H1 (cell line): Measurements from ENCODE around the gene TACR2. TPM values are rescaled to one million over a fixed set of nuclear protein-coding genes. Genes with fewer than 3 reads are reported as not detected.

Experiments
- CTCF ChIA-PET: fragments of 300-600 bp; sonication (Branson Sonifier 250); formaldehyde crosslinking; loops from one replicate; lab custom pipeline; 2021; ENCODE audit not compliant: partially characterized antibody; lab: Charles Lee
- POLR2A ChIA-PET: fragments of 300-600 bp; sonication (Branson Sonifier 250); formaldehyde crosslinking; loops from one replicate; lab custom pipeline; 2021; ENCODE audit warnings: inconsistent platforms; ENCODE audit not compliant: partially characterized antibody; lab: Charles Lee
- DNase-seq, 2 experiments: peaks; one replicate each; pipeline versions ENCODE4 v3.0.0 to v3.0.0-alpha.2; 2010 to 2022; ENCODE audit warnings: low spot score in 2 of 2, low read depth in 1 of 2, mixed read lengths in 1 of 2
- FAIRE-seq: peaks from 2 replicates; lab custom pipeline; 2011; peaks lifted over from hg19 to GRCh38; lab: Jason Lieb, UNC
- H2AFZ ChIP-seq: 2 replicates; pipeline ENCODE4 v1.8.1; 2012; ENCODE audit warnings: low read length, inconsistent platforms
- H2AK5ac ChIP-seq: 2 replicates; pipeline ENCODE4 v1.6.1; 2013; ENCODE audit warnings: low read depth, low read length
- H2BK120ac ChIP-seq: replicated peaks from 2 replicates; pipeline ENCODE3; 2013; ENCODE audit warnings: low read depth, low read length, inconsistent platforms
- H2BK12ac ChIP-seq: 2 replicates; pipeline ENCODE4 v1.6.1; 2013; ENCODE audit warnings: low read depth, low read length
- H2BK15ac ChIP-seq: 2 replicates; pipeline ENCODE4 v1.6.1; 2013; ENCODE audit warnings: low read length
- H2BK20ac ChIP-seq: 2 replicates; pipeline ENCODE4 v1.6.1; 2013; ENCODE audit warnings: low read length
- H2BK5ac ChIP-seq: 2 replicates; pipeline ENCODE4 v1.6.1; 2013; ENCODE audit warnings: low read depth, low read length
- H3K14ac ChIP-seq: 2 replicates; pipeline ENCODE4 v1.6.1; 2013; ENCODE audit warnings: inconsistent platforms; ENCODE audit not compliant: insufficient read length
- H3K18ac ChIP-seq: 2 replicates; pipeline ENCODE4 v1.6.1; 2013; ENCODE audit warnings: low read length; ENCODE audit errors: extremely low read depth
- H3K23ac ChIP-seq: 2 replicates; pipeline ENCODE4 v1.6.1; 2013; ENCODE audit warnings: inconsistent platforms; ENCODE audit not compliant: insufficient read length
- H3K23me2 ChIP-seq: 2 replicates; pipeline ENCODE4 v1.6.1; 2013; ENCODE audit warnings: low read depth, low read length
- H3K27ac ChIP-seq: 2 replicates; pipeline ENCODE4 v1.6.1; 2011; ENCODE audit warnings: low read depth, low read length, inconsistent platforms
- H3K27me3 ChIP-seq, 4 experiments: replicated peaks in 1 of 4; 1 replicate in 1 of 4; 2 replicates in 3 of 4; pipeline versions ENCODE4 v1.6.1 to v1.8.1; 2011 to 2013; ENCODE audit warnings: low read length in 3 of 4, mild to moderate bottlenecking in 3 of 4, inconsistent platforms in 2 of 4, mixed read lengths in 2 of 4, moderate library complexity in 1 of 4; ENCODE audit not compliant: control insufficient read depth in 3 of 4, insufficient read depth in 3 of 4; ENCODE audit errors: extremely low read depth in 1 of 4
- H3K36me3 ChIP-seq, 4 experiments: 2 replicates each; pipeline versions ENCODE4 v1.6.1 to v1.8.1; 2011 to 2013; ENCODE audit warnings: mild to moderate bottlenecking in 4 of 4, low read length in 3 of 4, moderate library complexity in 2 of 4, control low read depth in 1 of 4, inconsistent platforms in 1 of 4; ENCODE audit not compliant: insufficient read depth in 4 of 4, control insufficient read depth in 2 of 4
- H3K4ac ChIP-seq: replicated peaks from 2 replicates; pipeline ENCODE3; 2013; ENCODE audit warnings: low read length, low read depth, mixed read lengths, inconsistent platforms; ENCODE audit not compliant: insufficient read length
- H3K4me1 ChIP-seq, 4 experiments: replicated peaks in 1 of 4; 1 replicate in 1 of 4; 2 replicates in 3 of 4; pipeline versions ENCODE4 v1.6.1 to v1.8.1; 2011 to 2013; ENCODE audit warnings: low read length in 3 of 4, inconsistent platforms in 2 of 4, mixed read lengths in 1 of 4; ENCODE audit not compliant: insufficient read depth in 4 of 4, control insufficient read depth in 3 of 4
- H3K4me2 ChIP-seq, 2 experiments: 2 replicates each; pipeline versions ENCODE4 v1.6.1 to v1.8.1; 2011 to 2013; ENCODE audit warnings: low read depth in 2 of 2, low read length in 2 of 2, control low read depth in 1 of 2, inconsistent platforms in 1 of 2, mild to moderate bottlenecking in 1 of 2; ENCODE audit not compliant: insufficient read depth in 1 of 2
- H3K4me3 ChIP-seq, 4 experiments: fragments of 200-600, 300-600 bp in 1 of 4; sonication (generic), shearing (Covaris generic), sonication (Bioruptor Twin) in 1 of 4; 2 replicates each; pipeline versions ENCODE4 v1.5.1 to v1.8.1; 2011 to 2016; ENCODE audit warnings: low read length in 4 of 4, low read depth in 3 of 4, control low read depth in 2 of 4, inconsistent platforms in 2 of 4, mild to moderate bottlenecking in 2 of 4, mixed read lengths in 1 of 4, moderate library complexity in 1 of 4; ENCODE audit not compliant: insufficient read depth in 2 of 4; ENCODE audit errors: extremely low read depth in 1 of 4
- H3K56ac ChIP-seq: replicated peaks from 2 replicates; pipeline ENCODE3; 2013; ENCODE audit warnings: low read depth, mild to moderate bottlenecking, mixed read lengths, low read length, inconsistent platforms; ENCODE audit not compliant: insufficient read length
- H3K79me1 ChIP-seq: 2 replicates; pipeline ENCODE4 v1.6.1; 2013; ENCODE audit warnings: low read depth, low read length, control low read depth
- H3K79me2 ChIP-seq, 2 experiments: 2 replicates each; pipeline versions ENCODE4 v1.6.1 to v1.8.1; 2012 to 2013; ENCODE audit warnings: low read length in 2 of 2, mild to moderate bottlenecking in 2 of 2, inconsistent platforms in 1 of 2; ENCODE audit not compliant: insufficient read depth in 2 of 2, control insufficient read depth in 1 of 2
- H3K9ac ChIP-seq, 4 experiments: replicated peaks in 1 of 4; 1 replicate in 1 of 4; 2 replicates in 3 of 4; pipeline versions ENCODE4 v1.6.1 to v1.8.1; 2011 to 2013; ENCODE audit warnings: low read depth in 3 of 4, low read length in 3 of 4, control low read depth in 2 of 4, mild to moderate bottlenecking in 2 of 4, moderate library complexity in 2 of 4, inconsistent platforms in 1 of 4; ENCODE audit errors: extremely low read depth in 1 of 4
- H3K9me3 ChIP-seq, 2 experiments: 2 replicates each; pipeline versions ENCODE4 v1.6.1 to v1.8.1; 2012 to 2013; ENCODE audit warnings: mild to moderate bottlenecking in 2 of 2, moderate library complexity in 2 of 2, control low read depth in 1 of 2, inconsistent platforms in 1 of 2, low read depth in 1 of 2, low read length in 1 of 2, mixed read lengths in 1 of 2; ENCODE audit not compliant: insufficient read depth in 2 of 2
- H4K20me1 ChIP-seq, 2 experiments: replicated peaks in 1 of 2; 2 replicates each; pipeline versions ENCODE3 to v1.8.1; 2011 to 2013; ENCODE audit warnings: inconsistent platforms in 2 of 2, low read length in 2 of 2, mild to moderate bottlenecking in 1 of 2; ENCODE audit not compliant: insufficient read depth in 2 of 2, control insufficient read depth in 1 of 2
- H4K5ac ChIP-seq: 2 replicates; pipeline ENCODE4 v1.6.1; 2013; ENCODE audit warnings: low read length, low read depth, mixed read lengths, inconsistent platforms; ENCODE audit not compliant: insufficient read length
- H4K8ac ChIP-seq: 2 replicates; pipeline ENCODE4 v1.8.0; 2013; ENCODE audit warnings: mild to moderate bottlenecking, moderate library complexity, low read length, inconsistent platforms; ENCODE audit not compliant: insufficient read depth; ENCODE audit errors: extremely low read depth
- H4K91ac ChIP-seq: replicated peaks from 2 replicates; pipeline ENCODE3; 2013; ENCODE audit warnings: low read length, mixed read lengths, inconsistent platforms; ENCODE audit not compliant: insufficient read length
- BRCA1 ChIP-seq: IDR thresholded peaks from 2 replicates; pipeline ENCODE4 v1.6.1; 2012; ENCODE audit warnings: low read depth, low read length, improper control_type of control experiment
- FOSL1 ChIP-seq: IDR thresholded peaks from 2 replicates; pipeline ENCODE4 v1.6.1; 2011; ENCODE audit warnings: mild to moderate bottlenecking, low read depth, low read length, moderate library complexity; ENCODE audit not compliant: insufficient read depth
- HDAC2 ChIP-seq, 2 experiments: fragments of 300-600 bp in 1 of 2; sonication (generic) in 1 of 2; IDR thresholded peaks; 2 replicates each; pipeline ENCODE4 v1.6.1; 2011 to 2012; ENCODE audit warnings: low read depth in 2 of 2, low read length in 2 of 2, mild to moderate bottlenecking in 2 of 2, moderate library complexity in 2 of 2, borderline replicate concordance in 1 of 2, inconsistent platforms in 1 of 2
- KDM5A ChIP-seq: fragments of 200-600 bp; IDR thresholded peaks from 2 replicates; pipeline ENCODE4 v1.7.1; 2012; ENCODE audit warnings: mild to moderate bottlenecking, low read length, inconsistent platforms, mixed read lengths
- POLR2AphosphoS5 ChIP-seq: IDR thresholded peaks from 2 replicates; pipeline ENCODE4 v1.6.1; 2011; ENCODE audit warnings: low read depth, low read length
- RFX5 ChIP-seq: IDR thresholded peaks from 2 replicates; pipeline ENCODE4 v1.6.1; 2011; ENCODE audit warnings: low read depth, low read length, improper control_type of control experiment, borderline replicate concordance
- RNF2 ChIP-seq: fragments of 200-900, 300-1000 bp; sonication (generic); IDR thresholded peaks from 2 replicates; pipeline ENCODE4 v1.7.1; 2016; ENCODE audit warnings: borderline replicate concordance, low read depth, mild to moderate bottlenecking, antibody characterized with exemption, low read length; ENCODE audit not compliant: poor library complexity, severe bottlenecking; ENCODE audit errors: missing control alignments
- WGBS, 2 experiments: shearing (Covaris generic) in 1 of 2; methylation state at CpG; one replicate each; pipeline versions ENCODE4 v1.1.6 to v1.1.7; 2013 to 2015; ENCODE audit warnings: low lambda C conversion rate in 2 of 2, mixed read lengths in 2 of 2, inconsistent platforms in 1 of 2, low coverage in 1 of 2, missing lambda C conversion rate in 1 of 2; ENCODE audit not compliant: insufficient replicate concordance in 2 of 2, insufficient coverage in 1 of 2, insufficient read length in 1 of 2; ENCODE audit errors: extremely low coverage in 1 of 2, missing lambda C conversion rate in 1 of 2; 5-methylcytosine and 5-hydroxymethylcytosine counted together
- polyA plus RNA-seq, 7 experiments: library from polyadenylated mRNA; depleted of rRNA in 3 of 7; stranded (reverse) in 5 of 7; unstranded in 2 of 7; fragments of >200 nt in 5 of 7; fragments of 200-250 nt in 2 of 7; gene quantifications; 1 replicate in 5 of 7; 2 replicates in 1 of 7; 4 replicates in 1 of 7; pipeline versions ENCODE4 v1.2.1 to v1.2.3, GENCODE V29; 2011 to 2013; ENCODE audit warnings: missing spikeins in 2 of 7, mixed read lengths in 2 of 7
- total RNA-seq: library from RNA; stranded (reverse); fragmentation: NEBNext Ultra II Directional; extraction: Animal tissue kit (Norgen Biotek cat#: 25700); gene quantifications from 2 replicates; pipeline ENCODE4 v1.2.1, GENCODE V29; 2021

Gene TACR2
- total and polyA plus RNA-seq, 2 of the 8 experiments (the other 6 are each of a cell fraction or from before 2014, with no cell fraction given) = 0.06 TPM; not detected in 1

DNA sequence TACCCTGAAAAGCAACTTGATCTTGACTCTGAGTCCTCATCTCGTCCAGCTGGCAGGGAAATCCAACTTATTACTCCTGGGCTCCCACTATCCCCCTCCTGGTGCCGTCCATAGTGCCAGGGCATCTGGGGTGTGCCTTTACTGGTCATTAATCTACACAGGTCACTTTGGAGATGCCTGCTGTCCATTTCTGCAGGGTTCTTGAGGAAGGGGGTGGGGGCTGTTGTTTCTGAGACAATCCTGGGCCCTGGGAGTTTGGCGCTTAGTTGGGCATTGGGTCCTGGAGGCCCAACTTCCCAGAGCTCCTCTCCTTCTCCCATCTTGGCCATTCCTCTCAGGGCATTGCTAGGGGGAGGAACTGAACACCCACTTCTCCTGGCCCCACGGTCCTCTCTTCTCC, 6.0 kb upstream of the TACR2 start:
- H3K36me3 ChIP-seq = no peaks in the 10 kb centered on the region
- CTCF ChIA-PET = interaction anchor here (0.8 to 16.6 kb wide), 8 partner anchors 9 to 492 kb away, joined by 3 to 150 read pairs (median 4); partner anchors contain the start of gene TSPAN15
- no peak overlapping the region for H3K18ac ChIP-seq
- 90% methylated on average over 4 of the region's 4 CpGs; no CpG with 5 or more reads in 1 of the 2 experiments for WGBS, 2 experiments
- TF ChIP-seq POLR2AphosphoS5 = no peak
- TF ChIP-seq RNF2 = no peak
- no peak for TF ChIP-seq BRCA1
- no peak for TF ChIP-seq RFX5
- TF ChIP-seq FOSL1 = no peak
- no peak for TF ChIP-seq HDAC2 (IDR thresholded peaks at IDR 0.05; ENCODE audit: borderline replicate concordance in 1 of 2, low read depth in 2 of 2, low read length in 2 of 2)
- TF ChIP-seq KDM5A = no peak
- no peak overlapping the region for H4K8ac ChIP-seq
- H3K9ac ChIP-seq = no peak overlapping the region
- H3K4me1 ChIP-seq = no peaks in the 10 kb centered on the region
- no peak overlapping the region for H2AFZ ChIP-seq
- H3K79me2 ChIP-seq = no peaks in the 10 kb centered on the region
- no peak overlapping the region for H2BK5ac ChIP-seq
- no peak overlapping the region for H3K14ac ChIP-seq
- H3K4me2 ChIP-seq = no peak overlapping the region
- H3K27ac ChIP-seq = no peak overlapping the region
- no peaks in the 10 kb centered on the region for H3K79me1 ChIP-seq
- H4K91ac ChIP-seq = no peak overlapping the region
- no peak overlapping the region for H2BK12ac ChIP-seq
- no peak overlapping the region for H3K4ac ChIP-seq
- no peak overlapping the region for H3K23ac ChIP-seq
- no peaks in the 10 kb centered on the region for H3K27me3 ChIP-seq
- DNase-seq = no peak
- H2AK5ac ChIP-seq = no peak overlapping the region
- H4K20me1 ChIP-seq = no peaks in the 10 kb centered on the region
- H4K5ac ChIP-seq = no peak overlapping the region
- H2BK15ac ChIP-seq = no peak overlapping the region
- no peak overlapping the region for H2BK20ac ChIP-seq
- H3K23me2 ChIP-seq = no peaks in the 10 kb centered on the region
- H2BK120ac ChIP-seq = no peak overlapping the region
- H3K56ac ChIP-seq = no peak overlapping the region
- POLR2A ChIA-PET = interaction anchor here (1.8 kb wide), 1 partner anchor 15 kb away, joined by 4 read pairs; no protein-coding TSS in a partner anchor
- H3K9me3 ChIP-seq = no peaks in the 10 kb centered on the region
- FAIRE-seq = no peak
- H3K4me3 ChIP-seq = no peak overlapping the region
